Amniotic epithelial cell (primary cell): ENCODE results near the gene RPS6KL1.
"Not testable (repeated sequence)": the region's sequence is repeated elsewhere in the genome, so short reads cannot be mapped to it uniquely, and the experiment has no call there.

ENCODE experiments used
- DNase-seq: peaks from one replicate; pipeline ENCODE4 v3.0.0-alpha.2; 2010; ENCODE audit warnings: low read depth

RPS6KL1 gene

DNA sequence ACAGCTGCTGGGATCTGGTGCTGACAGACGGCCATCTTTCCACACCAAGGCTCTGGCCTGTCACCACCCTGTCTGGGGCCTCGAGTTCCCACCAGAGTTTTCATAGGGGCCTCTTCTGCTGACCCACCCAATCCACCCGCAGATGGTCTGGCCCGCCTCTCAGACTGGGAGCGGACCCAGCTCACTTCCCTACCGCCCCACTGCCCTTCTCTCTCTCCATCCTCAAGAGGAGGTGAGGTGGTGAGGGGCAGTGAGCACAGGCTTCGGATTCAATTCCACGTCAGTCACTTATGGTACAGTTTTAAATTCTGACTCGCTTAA, 12.3 kb upstream of the RPS6KL1 start:
- DNase-seq = no peak

DNA sequence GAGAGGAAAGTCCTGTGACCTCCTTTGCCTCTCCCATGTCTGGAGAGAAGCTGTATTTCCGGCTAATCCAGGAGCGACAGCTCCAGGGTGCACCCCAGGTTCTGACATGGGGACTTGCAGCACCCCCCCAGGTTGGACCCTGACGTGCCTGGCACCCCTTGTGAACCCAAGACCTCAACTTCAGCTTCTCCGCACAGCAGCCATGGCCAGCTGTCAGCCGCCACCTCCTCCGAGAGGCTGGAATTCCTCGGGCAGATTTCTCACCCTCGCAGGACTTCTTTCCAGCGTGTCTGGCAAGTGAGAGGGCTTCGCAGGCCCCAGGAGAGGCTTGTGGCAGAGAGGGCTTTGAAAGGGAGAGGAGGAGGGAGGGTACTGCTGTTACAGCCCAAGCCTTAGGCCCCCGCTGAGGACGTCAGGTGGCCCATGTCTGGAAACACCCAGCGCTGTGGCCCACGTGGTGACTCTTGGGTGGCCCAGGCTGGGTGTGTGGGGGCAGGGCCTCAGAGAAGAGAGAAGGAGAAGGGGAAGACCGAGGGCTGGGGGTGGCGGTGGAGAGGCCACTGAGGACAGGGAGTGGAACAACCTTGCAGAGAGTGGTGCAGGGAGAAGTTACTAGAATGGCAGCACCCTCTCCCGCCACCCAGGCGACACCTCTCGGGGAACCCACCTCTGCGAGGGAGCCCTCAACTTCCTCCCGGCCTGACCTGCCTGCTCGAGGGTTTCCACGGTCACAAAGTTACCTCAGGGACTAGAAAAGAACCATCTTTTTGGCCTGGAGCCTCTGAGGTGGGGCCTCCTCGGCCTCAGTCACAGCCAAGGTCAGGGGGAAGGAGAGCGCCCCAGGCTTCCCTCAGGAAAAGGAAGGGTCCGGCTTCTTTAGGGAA, 11.7 kb upstream of the RPS6KL1 start:
- DNase-seq = no peak

DNA sequence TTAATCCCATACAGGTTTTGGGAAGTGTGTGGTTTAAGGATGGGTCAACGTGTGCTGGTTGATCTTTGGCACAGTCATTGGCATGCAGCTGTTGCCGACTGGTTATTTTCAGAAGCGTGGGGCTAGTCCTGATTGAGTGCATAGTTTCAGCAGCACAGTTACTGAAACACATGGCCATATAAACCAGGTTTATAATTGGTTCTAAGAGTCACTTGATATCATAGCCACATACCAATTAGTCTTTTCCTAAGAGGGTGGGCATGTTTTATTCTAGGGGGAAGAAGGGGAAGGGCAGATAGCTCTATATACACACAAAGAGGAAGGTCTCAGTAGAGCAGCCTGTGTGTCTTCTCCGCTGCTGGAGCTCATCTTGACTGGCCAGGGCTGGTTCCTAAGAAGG, 11.0 kb upstream of the RPS6KL1 start:
- DNase-seq = no peak

DNA sequence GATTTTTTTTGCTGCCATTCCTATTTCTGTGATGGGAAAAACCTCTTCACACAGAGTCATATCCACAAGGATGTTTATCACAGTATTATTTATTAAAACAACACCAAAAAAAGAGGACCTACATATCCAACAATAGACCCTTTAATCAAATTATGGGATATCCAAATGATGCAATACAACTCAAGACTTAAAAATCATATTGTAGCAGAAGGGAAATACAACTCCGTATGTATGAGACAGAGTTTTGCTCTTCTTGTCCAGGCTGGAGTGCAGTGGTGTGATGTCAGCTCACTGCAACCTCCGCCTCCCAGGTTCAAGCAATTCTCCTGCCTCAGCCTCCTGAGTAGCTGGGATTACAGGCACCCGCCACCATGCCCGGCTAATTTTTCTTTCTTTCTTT, 9.9 kb upstream of the RPS6KL1 start:
- not testable (repeated sequence) for DNase-seq

DNA sequence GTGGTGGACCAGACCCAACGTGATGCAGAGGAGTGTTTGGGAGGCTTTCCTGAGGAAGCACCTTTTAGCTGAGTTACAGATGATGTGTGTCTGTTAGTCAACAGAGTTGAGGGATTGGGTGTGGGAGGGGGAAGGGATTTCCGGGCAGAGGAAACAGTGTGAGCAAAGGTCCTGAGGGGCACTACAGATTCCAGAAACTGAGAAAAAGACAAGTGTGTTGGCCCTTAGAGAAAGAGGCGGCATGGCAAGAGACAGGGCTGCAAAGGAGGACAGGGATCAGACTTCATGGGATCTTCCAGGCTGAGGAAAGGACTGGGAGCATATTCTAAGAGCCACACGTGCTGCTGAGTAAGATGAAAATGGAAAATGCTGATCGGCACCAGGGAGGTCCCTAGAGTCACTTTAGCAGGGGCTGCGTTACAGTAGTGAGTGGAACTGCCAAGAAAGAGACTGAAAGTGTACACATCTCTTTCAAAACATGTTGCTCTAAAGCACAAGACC, 9.4 kb upstream of the RPS6KL1 start:
- no peak for DNase-seq

DNA sequence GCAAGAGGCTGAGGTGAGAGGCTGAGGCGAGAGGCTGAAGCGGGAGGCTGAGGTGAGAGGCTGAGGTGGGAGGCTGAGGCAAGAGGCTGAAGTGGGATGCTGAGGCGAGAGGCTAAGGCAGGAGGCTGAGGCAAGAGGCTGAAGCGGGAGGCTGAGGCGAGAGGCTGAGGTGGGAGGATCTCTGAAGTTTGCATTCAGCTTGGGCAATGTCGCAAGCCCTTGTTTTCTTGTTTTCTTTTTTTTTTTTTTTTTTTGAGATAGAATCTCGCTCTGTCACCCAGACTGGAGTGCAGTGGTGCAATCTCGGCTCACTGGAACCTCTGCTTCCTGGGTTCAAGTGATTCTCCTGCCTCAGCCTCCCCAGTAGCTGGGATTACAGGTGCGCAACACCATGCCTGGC, 8.7 kb upstream of the RPS6KL1 start:
- DNase-seq = not testable (repeated sequence)

DNA sequence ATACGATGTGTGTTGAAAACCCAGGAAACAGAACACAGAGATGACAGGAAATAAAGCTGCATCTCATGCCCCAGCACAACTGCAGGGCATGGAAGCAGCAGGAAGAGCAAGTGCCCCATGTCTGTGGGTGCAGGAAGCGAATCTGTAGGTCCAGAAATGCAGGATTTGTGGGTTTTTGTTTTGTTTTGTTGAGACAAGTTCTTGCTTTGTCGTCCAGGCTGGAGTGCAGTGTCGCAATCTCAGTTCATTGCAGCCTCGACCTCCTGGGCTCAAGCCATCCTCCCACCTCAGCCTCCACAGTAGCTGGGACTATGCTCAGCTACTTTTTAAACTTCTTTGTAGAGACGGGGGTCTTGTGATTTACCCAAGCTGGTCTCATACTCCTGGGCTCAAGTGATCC, 6.2 kb upstream of the RPS6KL1 start:
- DNase-seq = no peak

DNA sequence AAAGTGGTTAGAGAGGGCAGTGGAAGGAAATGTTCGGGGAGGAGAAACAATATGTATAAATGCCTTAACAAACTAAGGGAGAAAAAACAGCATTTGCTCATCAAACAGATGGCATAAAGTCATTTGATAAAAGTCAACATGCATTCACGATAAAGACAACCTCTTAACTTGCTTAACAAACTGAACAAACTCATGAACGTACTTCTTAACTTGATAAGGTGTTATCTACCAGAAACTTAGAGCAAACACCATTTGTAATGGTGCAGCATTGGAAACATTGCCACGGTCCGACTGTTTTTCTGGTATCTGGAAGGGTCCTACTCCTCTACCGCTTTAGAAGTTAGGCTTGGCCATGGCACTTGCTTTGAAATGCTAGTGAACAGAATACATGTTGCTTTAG, 4.2 kb upstream of the RPS6KL1 start:
- no peak for DNase-seq

DNA sequence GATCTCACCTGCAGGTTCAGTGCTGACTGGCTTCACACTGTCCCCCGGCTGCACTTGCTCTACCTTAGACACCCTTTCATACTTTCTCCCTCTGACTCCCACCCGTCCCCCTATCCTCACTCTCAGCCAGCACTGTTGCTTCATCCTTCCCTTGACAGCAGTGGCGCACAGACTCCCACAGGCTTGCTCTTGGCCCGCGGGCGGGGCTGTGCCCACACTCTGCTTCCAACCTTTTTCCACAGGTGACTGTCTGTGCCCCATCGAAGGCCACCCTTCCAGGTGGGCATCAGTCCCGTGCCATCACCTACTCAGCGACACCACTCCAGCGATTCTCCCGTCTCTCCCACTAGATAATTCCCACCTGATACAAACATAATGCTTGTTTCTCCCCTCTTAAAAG, 1.0 kb upstream of the RPS6KL1 start:
- no peak for DNase-seq

DNA sequence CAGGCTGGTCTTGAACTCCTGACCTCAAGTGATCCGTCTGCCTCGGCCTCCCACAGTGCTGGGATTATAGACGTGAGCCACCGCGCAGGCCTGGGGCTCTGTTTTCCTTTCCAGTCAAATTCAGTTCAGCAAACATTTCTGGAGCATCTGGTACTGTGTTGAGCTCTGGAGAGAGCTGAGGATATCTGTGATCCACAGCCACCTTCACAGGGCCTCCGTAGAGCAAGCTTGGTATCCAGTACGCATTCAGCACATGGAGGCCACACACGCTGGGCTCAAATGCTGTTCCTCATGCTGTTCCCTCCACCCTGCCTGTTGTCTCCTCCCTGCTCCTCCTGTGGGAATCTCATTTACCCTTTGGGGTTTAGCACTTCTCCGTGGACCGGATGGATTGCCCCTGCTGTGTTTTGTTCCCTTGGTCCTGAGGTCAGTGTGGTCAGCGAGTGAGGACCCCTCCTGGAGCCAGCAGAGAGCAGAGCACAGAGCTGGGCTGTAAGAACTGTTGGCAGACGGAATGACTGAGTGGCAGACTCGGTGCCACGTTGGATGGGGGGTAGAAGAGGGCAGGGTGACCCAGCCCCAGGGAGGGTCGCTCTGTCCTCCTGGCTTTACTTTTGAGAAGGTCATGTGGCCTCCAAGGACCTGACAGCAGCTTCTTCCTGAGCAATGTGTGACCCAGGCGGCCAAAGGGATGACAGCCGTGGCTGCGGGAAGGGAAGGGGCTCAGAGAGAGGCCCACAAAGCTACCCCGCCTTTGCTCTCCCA, 891 bp downstream of the RPS6KL1 start:
- no peak for DNase-seq

DNA sequence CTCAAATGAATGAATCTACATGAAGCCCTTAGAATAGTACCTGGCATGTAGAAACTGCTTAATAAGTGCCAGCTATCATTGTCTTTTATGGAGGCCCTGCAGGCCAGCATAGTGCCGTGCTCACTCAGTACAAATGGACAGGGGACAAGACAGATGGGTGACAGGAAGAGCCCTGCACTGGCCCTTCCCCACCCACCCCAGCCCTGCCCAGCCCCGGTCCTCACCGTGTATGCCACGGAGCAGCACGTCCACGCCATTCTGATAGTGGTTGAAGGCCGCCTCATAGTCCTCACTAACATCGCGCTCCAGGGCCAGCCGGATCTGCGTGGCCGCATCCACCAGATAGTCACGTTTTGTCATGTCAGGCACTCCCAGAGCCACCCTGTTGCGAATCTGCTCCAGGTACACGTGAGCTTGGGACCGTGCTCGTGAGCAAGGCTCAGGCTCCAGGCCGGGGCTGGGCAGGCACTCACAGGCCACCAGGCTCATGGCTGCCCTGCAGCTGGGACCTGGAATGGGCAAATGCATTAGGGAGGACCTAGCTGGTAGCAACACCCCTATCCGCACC, 1.9 kb downstream of the RPS6KL1 start:
- DNase-seq = no peak

DNA sequence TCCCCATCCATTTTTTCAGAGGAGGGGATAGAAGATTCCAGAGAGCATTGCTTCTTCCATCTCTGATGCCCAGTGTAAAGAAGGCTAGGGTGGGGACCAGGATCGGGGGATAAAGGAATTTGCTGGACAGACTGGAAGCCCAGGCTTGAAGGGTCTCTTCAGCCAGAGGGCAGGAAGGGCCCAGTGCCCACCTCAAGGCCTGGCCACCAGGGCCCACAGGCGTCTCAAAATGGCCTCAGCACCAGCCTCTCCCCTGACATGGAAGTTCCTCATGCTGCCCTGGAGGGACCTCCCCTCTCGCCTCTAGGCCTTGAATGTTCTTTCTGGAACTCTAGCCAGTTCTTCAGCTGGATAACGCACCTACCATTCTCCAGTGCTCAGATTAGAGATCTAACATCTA, 2.8 kb downstream of the RPS6KL1 start:
- DNase-seq = no peak

DNA sequence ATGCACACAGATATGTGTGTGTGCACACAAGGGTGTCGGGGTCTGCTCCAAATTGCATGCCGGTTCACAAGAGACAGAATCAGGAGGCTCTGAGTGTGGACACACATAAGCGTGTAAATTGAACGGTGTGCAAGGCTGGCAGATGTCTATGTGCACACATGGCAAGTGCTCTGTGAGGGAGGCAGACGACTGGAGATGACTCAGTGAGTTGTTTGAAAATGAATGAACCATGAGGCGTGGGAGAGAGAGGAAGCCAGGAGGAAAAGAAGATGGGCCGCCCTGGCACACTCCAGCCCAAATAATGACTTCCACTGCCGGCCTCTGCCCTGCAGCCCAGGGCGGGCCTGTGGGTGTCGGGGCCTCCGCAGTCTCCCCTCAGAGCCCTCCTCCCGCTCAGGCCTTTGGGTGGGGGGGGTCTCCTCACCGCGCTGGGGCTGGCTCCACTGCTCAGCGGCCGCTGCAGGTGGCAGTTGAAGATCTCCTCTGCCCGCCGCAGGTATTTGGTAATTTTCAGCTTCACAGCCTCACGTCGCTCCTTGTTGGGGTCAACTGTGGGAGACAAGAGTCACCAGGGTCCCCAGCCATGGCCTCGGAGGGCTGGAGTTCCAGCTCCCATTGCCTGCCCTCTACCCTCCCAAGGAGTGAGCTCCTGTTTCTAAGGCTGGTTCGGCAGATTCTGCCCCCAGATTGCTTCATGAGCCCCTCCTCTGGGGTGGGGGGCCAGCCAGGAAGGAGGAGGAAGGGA, 3.5 kb downstream of the RPS6KL1 start:
- peak; percentile 47 for DNase-seq

DNA sequence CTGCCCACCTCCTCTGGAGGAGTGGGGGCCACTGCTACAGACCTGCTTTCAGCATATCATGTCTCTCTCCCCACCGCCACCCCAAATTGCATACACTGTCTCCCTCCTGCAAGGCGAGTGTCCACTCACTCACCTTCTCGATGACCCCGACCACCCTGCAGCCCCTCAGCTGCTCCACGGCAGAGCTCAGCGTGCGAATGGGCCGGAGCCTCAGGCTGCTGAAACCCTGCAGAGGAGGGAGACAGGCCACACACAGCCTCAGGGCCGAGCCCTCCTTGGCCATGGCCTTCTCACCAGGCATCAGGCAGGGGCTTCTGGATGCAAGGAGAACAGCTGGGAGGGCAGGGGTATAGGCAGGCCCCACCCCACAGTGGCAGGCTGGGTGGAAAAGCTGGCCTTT, 4.7 kb downstream of the RPS6KL1 start:
- no peak for DNase-seq

DNA sequence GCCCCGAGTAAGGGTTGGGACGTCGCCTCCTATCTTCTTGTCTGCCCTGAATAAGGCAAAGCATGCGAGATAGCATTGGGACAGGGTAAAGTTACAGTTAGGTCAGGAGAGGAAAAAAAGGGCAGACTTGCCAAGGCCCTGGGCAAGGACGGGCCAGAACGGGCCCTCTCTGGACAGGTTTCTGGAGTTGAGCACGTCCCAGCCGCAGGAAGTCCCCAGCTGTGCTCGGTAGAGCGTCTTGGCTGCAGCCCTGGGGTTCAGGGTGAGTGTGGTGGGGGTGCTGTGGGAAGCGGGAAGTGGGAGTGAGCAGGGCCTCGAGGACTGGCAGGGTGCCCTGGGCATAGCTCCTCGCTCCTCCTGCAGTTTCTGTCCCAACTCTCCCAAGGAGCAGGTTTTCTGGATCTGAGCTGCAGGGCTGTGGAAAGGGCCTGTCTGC, 5.4 kb downstream of the RPS6KL1 start:
- no peak for DNase-seq

DNA sequence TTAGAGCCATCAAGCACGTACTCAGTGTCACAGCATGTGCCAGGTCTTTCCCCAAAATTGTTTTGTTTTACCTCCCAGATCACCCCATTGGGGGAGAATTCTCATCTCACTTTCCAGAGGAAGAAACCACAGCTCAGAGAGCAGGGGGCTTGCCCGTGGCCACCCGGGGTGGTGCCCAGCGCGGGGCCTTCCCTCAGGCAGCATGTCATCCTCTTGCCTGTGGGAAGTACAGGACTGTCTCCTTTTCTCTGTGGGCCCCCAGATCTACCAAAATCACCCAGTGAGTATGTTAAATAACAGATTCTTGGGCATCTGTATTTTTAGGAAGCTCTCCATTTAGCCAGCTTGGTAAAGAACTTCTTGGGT, 5.9 kb downstream of the RPS6KL1 start:
- no peak for DNase-seq

DNA sequence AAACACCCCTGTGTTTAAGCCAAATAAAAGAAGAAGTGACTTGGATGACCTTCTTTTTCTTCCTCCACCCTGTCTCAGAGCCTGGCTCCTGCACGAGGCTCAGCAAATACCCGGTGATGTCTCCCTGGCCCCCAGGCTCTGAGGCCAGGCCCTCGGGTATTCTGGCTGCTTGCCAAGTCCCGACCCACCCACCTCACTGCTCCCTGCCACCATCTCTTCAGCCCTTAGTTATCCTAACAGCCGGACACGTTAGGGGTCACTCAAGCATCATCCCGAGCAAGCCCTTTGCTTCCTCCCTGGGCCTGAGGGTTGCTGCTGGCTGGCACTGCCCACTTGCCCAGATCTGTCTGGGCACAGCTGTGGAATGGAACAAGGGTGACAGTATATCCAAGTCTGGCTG, 7.2 kb downstream of the RPS6KL1 start:
- DNase-seq = no peak

DNA sequence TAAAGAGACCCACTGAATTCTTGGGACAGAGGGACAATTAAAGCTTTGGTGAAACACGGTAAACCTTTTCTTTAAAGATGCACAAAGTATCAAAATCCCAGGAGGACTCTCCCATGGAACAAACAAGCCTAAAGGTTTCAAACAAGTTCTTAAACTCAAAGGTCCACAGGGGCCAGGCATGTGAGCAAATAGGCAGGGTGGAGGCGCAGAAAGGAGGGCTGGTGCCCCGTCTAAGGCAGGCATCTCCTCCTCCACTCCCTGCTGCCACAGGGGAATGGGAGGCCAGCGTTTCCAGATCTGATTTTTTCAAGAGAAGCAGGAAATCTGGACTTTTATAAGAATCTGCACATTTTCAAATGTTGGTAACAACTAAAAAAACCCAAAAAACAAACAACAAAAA, 7.6 kb downstream of the RPS6KL1 start:
- no peak for DNase-seq

DNA sequence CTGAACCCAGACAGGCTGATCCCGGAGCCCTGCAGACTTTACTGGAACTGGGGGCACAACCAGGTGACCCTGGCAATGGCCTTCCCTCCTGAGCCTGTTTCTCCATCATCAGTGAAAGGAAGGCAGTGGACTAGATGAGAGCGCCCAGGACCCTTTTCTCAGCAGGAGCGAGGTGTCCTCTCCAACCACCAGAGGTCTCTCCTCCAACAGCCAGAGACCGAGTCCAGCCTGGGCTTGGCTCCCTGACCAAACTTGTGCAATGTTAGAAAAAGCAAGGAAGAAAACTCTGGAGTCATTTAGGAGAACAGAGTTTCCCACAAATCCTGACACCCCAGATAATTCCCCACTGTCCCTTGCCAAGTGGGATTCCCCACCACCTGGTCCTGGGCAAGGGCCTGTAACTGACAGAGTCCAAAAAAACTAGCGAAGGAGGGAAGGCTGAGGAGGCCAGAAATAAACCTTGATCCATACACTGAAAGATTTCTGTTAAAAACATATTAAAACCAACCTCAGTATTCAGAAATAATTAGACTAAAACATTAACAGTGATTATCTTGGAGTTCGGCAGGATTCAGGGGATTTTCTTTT, 9.0 kb downstream of the RPS6KL1 start:
- peak; percentile 72 for DNase-seq

DNA sequence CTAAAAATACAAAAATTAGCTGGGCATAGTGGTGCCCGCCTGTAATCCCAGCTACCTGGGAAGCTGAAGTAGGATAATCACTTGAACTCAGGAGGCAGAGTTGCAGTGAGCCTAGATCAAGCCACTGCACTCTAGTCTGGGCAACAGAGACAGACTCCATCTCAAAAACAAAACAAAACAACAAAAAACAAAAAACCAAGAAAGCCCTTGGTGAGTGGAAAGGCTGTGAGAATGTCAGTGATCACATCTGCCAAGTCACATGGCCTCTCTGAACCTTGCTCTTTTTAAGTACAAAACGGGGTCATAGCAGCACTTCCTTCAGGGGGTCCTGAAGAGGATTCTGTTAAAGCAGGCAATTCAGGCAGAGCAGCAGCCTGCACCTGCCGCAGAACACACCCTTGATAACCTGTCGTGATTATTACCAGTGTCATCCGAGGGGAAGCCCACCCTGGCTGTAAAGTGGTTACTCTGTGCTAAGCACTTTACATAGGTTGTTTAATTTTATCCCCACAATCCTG, 9.6 kb downstream of the RPS6KL1 start:
- no peak for DNase-seq

DNA sequence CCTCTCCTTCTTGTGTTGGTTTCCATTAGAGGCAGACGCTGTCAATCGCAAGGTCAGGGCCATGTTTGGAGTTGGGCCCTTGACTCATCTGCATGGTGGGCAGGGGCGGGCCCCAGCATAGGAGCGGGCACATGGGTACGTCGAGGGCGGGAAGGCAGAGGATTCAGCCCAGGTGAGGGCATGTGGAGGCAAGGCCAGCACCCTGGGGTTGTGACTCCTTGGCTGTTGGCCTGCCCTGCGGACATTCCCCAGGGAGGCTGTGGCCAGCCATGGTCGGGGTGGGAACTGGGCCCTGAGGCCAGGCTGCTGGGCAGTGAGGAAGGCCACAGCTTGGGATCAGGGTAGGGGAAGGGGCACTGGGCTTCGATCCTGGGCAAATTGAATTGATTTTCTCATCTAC, 10.3 kb downstream of the RPS6KL1 start:
- DNase-seq = no peak

DNA sequence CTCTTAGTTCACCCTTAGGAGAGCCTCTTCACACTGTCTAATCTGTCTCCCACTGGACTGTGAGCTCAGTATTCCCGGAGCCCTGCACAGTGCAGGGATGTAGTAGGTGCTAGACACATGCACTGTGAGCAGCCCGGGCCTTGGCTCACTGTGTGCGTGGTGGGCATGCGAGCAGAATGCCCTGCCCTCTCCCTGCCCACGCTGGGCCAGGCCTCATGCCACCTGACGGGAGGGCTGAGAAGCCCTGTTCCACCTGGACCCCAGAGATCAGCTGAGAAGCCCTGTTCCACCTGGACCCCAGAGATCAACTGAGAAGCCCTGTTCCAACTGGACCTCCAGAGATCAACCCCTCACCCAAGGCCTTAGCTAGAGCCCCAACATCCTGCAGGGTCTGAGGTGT, 10.9 kb downstream of the RPS6KL1 start:
- no peak for DNase-seq
